Cardiac muscle cell (in vitro differentiated cells and primary cell): ENCODE measurements around the gene LYZL2. TPM values are rescaled to one million over a fixed set of nuclear protein-coding genes. Genes with fewer than 3 reads are reported as not detected.
"Not testable (repeated sequence)": the region's sequence is repeated elsewhere in the genome, so short reads cannot be mapped to it uniquely, and the experiment has no call there.

Experiments used
- DNase-seq, 2 donors: peaks; one replicate each; pipeline versions ENCODE4 v3.0.0 to v3.0.0-alpha.2; 2010 to 2017; ENCODE audit warnings: low read depth in 1 of 2, low spot score in 1 of 2
- H3K27ac ChIP-seq: fragments of 200-600 bp; sonication (generic); 2 replicates; pipeline ENCODE4 v1.5.1; 2016
- H3K27me3 ChIP-seq: fragments of 200-600 bp; sonication (generic); 2 replicates; pipeline ENCODE4 v1.6.0; 2016; ENCODE audit warnings: control low read depth
- H3K36me3 ChIP-seq: fragments of 200-600 bp; sonication (generic); 2 replicates; pipeline ENCODE4 v1.5.1; 2016; ENCODE audit warnings: control low read depth
- H3K4me1 ChIP-seq: fragments of 200-600 bp; sonication (generic); 2 replicates; pipeline ENCODE4 v1.8.1; 2017; ENCODE audit warnings: low read depth, mild to moderate bottlenecking, mixed run types
- H3K4me3 ChIP-seq: fragments of 200-600 bp; sonication (generic); 2 replicates; pipeline ENCODE4 v1.5.1; 2016; ENCODE audit warnings: mild to moderate bottlenecking
- H3K9me3 ChIP-seq: fragments of 200-600 bp; sonication (generic); 2 replicates; pipeline ENCODE4 v1.5.1; 2017; ENCODE audit warnings: low read depth, mild to moderate bottlenecking, control low read depth
- polyA plus RNA-seq: library from polyadenylated mRNA; unstranded; fragments of >200 nt; fragmentation: Nextera tagmentation; extraction: Ambion mirVana; gene quantifications from 2 replicates; pipeline ENCODE4 v1.2.1, GENCODE V29; 2016
- total RNA-seq: library from RNA; depleted of rRNA; stranded (reverse); fragments of >200 nt; gene quantifications from 2 replicates; pipeline ENCODE4 v1.2.3, GENCODE V29; 2016
- TF ChIP-seq, protein P1 (sequence below): IDR thresholded peaks from 2 replicates; pipeline ENCODE4 v1.5.1; 2012; ENCODE audit warnings: low read depth, mild to moderate bottlenecking, low read length

Gene LYZL2
- total and polyA plus RNA-seq, 2 experiments from 2014 or later, result not detected

DNA sequence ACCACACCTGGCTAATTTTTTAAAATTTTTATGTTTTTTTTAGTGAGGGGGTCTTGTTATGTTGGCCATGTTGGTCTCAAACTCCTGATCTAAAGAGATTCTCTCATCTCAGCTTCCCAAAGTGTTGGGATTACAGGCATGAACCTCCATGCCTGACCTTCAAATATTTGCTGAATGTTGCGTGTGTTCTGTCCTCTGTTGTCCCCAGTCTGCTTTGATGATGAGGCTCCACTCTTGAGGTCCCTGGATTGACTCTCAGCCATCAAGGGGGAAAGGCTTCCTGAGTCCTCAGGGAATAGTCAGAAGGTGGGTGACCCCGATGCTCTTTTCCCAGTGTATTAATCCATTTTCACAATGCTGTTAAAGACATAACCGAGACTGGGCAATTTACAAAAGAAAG is 26.0 kb downstream of the LYZL2 start:
- peaks cover 4% of the 10 kb centered on the region for H3K4me1 ChIP-seq
- no peaks in the 10 kb centered on the region for H3K9me3 ChIP-seq
- H3K4me3 ChIP-seq, result no peak overlapping the region
- H3K27ac ChIP-seq, result no peak overlapping the region
- TF ChIP-seq, protein P1, sequence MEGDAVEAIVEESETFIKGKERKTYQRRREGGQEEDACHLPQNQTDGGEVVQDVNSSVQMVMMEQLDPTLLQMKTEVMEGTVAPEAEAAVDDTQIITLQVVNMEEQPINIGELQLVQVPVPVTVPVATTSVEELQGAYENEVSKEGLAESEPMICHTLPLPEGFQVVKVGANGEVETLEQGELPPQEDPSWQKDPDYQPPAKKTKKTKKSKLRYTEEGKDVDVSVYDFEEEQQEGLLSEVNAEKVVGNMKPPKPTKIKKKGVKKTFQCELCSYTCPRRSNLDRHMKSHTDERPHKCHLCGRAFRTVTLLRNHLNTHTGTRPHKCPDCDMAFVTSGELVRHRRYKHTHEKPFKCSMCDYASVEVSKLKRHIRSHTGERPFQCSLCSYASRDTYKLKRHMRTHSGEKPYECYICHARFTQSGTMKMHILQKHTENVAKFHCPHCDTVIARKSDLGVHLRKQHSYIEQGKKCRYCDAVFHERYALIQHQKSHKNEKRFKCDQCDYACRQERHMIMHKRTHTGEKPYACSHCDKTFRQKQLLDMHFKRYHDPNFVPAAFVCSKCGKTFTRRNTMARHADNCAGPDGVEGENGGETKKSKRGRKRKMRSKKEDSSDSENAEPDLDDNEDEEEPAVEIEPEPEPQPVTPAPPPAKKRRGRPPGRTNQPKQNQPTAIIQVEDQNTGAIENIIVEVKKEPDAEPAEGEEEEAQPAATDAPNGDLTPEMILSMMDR, result no peak
- no peaks in the 10 kb centered on the region for H3K36me3 ChIP-seq
- H3K27me3 ChIP-seq, result no peaks in the 10 kb centered on the region
- DNase-seq, result no peak

DNA sequence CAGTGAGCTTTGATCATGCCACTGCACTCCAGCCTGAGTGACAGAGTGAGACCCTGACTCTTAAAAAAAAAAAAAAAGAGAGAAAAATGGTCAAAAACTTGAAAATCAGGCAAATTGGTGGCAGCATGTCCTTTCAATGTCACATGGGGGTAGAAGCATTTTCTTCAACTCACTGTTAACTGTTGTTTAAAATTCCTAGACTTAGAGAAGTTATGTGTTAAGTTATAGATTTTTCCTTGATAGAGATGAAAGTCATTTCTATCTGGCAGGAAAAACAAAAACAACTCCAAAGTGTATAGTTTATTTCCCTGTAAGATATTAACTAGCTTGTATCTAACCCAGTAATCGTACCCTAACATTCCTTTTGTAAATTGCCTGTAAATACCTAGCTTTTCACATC is 26.8 kb downstream of the LYZL2 start:
- DNase-seq, result no peak
- TF ChIP-seq, protein P1, result no peak
- Histone ChIP-seq H3K36me3 (no peaks in the 10 kb centered on the region), H3K4me3 (no peak overlapping the region), H3K9me3 (no peaks in the 10 kb centered on the region), H3K27ac (no peak overlapping the region), H3K4me1 (peaks cover 4% of the 10 kb centered on the region), H3K27me3 (no peaks in the 10 kb centered on the region)

DNA sequence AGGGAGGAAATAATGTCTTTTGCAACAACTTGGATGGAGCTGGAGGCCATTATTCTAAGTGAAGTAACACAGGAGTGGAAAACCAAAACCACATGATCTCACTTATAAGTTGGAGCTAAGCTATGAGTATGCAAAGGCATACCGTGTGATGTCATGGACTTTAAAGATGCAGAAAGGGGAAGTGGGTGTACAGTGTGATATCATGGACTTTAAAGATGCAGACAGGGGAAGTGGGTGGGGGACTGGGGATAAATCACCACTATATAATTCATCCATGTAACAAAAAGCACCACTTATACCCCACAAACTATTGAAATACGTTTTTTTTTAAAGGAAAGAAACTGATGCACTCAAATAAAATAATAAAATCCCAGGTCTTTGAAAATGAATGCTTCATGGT is 29.5 kb downstream of the LYZL2 start:
- Histone ChIP-seq H3K27ac (no peak overlapping the region), H3K36me3 (no peaks in the 10 kb centered on the region), H3K27me3 (no peaks in the 10 kb centered on the region), H3K4me1 (peaks cover 4% of the 10 kb centered on the region), H3K4me3 (no peak overlapping the region), H3K9me3 (no peaks in the 10 kb centered on the region)
- no peak for DNase-seq
- TF ChIP-seq, protein P1, result no peak

DNA sequence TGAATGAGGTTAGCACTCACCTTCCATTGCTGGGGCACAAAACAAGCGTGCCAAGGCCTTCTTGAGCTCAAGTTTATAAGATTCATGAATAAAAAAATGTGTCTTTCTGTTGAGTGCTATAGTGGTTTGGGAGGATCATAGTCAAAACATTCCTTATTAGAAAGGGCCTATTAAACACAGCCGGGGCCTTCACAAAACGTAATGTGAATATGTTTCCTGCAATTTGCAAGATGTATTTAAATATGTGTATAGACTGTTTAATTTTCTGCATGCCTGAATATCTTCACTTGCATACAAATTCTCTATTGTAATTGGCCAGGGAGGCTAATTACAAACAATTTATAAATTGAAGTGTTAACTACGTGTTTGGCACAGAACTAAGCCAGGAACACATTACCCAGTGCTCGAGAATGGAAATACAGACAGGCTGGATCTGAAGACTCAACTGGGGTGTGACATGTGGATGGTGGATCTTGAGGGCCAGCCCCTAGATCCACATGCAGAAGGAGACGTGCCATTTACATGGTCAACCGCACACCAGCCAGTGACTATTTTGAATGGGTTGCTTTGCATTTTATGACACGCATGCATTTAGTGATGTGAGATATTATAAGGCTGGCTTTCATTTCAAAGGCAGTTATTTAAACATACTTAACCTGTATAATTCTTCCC is 31.3 kb downstream of the LYZL2 start:
- TF ChIP-seq, protein P1, result no peak
- Histone ChIP-seq H3K4me1 (peaks cover 4% of the 10 kb centered on the region), H3K9me3 (no peaks in the 10 kb centered on the region), H3K36me3 (no peaks in the 10 kb centered on the region), H3K27me3 (no peaks in the 10 kb centered on the region), H3K27ac (no peak overlapping the region), H3K4me3 (no peak overlapping the region)
- DNase-seq, result no peak

DNA sequence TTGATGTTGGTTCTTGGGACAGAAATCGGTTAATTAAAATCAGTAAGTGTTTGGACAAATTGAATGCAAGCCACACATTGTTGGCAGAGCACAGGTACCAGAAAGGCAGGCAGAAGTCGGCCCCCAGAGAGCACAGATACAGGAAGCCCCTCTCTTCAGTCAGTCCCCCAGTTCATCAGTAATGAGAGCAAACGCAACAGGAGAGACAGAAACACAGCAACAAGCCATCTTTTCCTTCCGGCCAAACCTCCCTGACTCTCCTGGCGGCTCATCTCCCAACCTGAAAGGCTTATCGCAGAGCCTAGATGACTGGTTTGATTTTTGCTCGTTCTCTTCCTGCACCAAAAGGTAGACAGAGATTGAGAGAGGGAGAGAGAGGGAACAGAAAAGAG is 32.1 kb downstream of the LYZL2 start:
- not testable (repeated sequence) for H3K9me3 ChIP-seq, H3K27ac ChIP-seq, H3K36me3 ChIP-seq, DNase-seq, H3K27me3 ChIP-seq, H3K4me1 ChIP-seq, H3K4me3 ChIP-seq

DNA sequence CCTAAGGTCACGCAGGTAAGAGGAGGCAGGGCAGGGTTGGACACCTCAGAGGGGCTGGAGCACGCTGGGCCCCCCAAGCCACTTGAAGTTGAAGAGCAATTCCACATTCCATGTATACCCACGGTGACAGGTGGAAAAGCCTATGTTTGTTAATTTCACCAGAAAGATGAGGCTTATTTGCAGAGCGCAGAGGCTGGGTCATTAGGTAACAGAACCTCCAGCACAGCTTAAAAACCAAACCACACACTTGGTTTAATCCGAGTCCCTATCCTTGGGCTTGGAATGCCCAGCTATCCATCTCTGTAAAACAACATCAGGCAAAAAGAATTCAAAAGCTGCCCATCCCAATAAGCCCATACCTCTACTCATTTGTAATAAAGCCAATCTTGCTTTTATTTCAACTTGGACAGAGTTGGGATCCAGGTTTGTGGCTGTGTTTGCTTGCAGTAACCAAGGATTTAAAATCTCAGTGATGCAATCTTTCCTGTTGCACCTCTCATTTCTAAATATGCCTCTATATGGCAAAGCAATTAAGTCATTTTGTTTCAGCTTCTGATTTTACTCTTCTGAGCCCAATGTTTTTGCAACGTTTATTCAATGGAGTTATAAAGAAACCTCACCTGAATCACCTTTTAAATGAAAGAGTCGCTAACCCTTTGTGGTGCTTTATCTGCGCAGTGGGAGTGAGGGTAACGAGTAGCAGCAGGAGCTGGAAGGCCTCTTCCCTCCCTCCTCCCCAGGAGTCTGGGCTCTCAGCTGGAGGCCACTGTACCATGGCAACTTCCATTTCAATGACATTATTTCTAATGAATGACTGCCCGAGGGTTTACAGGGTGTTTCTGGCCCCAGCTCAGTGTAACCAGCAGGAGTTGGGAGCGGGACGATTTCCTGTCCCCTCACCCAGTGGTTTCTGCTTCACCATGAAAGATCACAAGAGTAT is 32.8 kb downstream of the LYZL2 start:
- H3K9me3 ChIP-seq, H3K4me1 ChIP-seq, H3K4me3 ChIP-seq, DNase-seq, H3K36me3 ChIP-seq, H3K27me3 ChIP-seq, H3K27ac ChIP-seq: not testable (repeated sequence)
